GM13976 (cell line): ENCODE data around the gene FAM81B.

Source experiments
- DNase-seq: peaks from one replicate; pipeline ENCODE4 v3.0.0; 2012; ENCODE audit warnings: low spot score
- CTCF ChIP-seq: IDR thresholded peaks from 2 replicates; pipeline ENCODE4 v1.5.1; 2012; ENCODE audit warnings: borderline replicate concordance, mild to moderate bottlenecking; ENCODE audit not compliant: insufficient read depth; ENCODE audit errors: extremely low read depth, missing control alignments, control extremely low read depth
- in situ Hi-C: fragments of 300-500 bp; cut with MboI; formaldehyde crosslinking; loops from one replicate; pipeline ENCODE4 v1.12.0; 2022; ENCODE audit warnings: low sequenced_read_pairs, mixed read lengths, inconsistent platforms; ENCODE audit not compliant: unreplicated experiment

The FAM81B gene

GRCh38 chr5:95484421-95484820 is 93.3 kb downstream of the FAM81B start:
- in situ Hi-C loops = no loop called here
- TF ChIP-seq CTCF = no peak
- no peak for DNase-seq

- in situ Hi-C loops = no loop called here
- DNase-seq = no peak
- no peak for TF ChIP-seq CTCF
Observed at GRCh38 chr5:95486191-95486590, 95.0 kb downstream of the FAM81B start.

- DNase-seq = no peak
- in situ Hi-C loops = no loop called here
- TF ChIP-seq CTCF = no peak
Observed at GRCh38 chr5:95487880-95488279, 96.7 kb downstream of the FAM81B start.
